ENCODE measurements around the gene DHX34.

DHX34 gene

GRCh38 chr19:47430041-47430802, 81.1 kb downstream of the DHX34 start:
- H3K4me3 ChIP-seq (ENCODE audit: low read depth, low read length, poor library complexity, severe bottlenecking): no peak overlapping the region
- no peak overlapping the region for H3K9ac ChIP-seq (ENCODE audit: low read length)

GRCh38 chr19:47432091-47432490, 83.0 kb downstream of the DHX34 start:
- Histone ChIP-seq H2AFZ (ENCODE audit: low read length) (no peak overlapping the region), H3K36me3 (ENCODE audit: insufficient read depth, low read length) (no peaks in the 10 kb centered on the region), H3K4me3 (ENCODE audit: low read depth, low read length, poor library complexity, severe bottlenecking) (no peak overlapping the region), H4K20me1 (ENCODE audit: insufficient read depth, low read length) (no peaks in the 10 kb centered on the region), H3K27ac (ENCODE audit: low read depth, low read length, poor library complexity, severe bottlenecking) (no peak overlapping the region), H3K9me2 (ENCODE audit: low read depth, low read length) (no peaks in the 10 kb centered on the region), H3K27me3 (ENCODE audit: insufficient read depth, low read length) (no peaks in the 10 kb centered on the region; the same call in 1 of the 2 replicates), H3K9ac (ENCODE audit: low read length) (no peak overlapping the region), H3K4me1 (ENCODE audit: insufficient read depth, low read length, severe bottlenecking) (peaks cover 25% of the 10 kb centered on the region), H3K9me3 (ENCODE audit: low read length) (0 out of 2 replicates have a peak, but pooled peaks cover 4% of the 10 kb centered on the region), H3F3A (ENCODE audit: insufficient read depth, low read length) (peaks cover 6% of the 10 kb centered on the region), H3K79me2 (ENCODE audit: insufficient read depth, low read length) (no peaks in the 10 kb centered on the region), H3K4me2 (ENCODE audit: low read length) (no peak overlapping the region)
- TF ChIP-seq EZH2 (IDR thresholded peaks at IDR 0.05; ENCODE audit: borderline replicate concordance, low read length) (no peak), CTCF (IDR thresholded peaks at IDR 0.05; ENCODE audit: low read length) (no peak)

More at GRCh38 chr19:47430041-47430802, 81.1 kb downstream of the DHX34 start:
- Histone ChIP-seq H3K9me2 (ENCODE audit: low read depth, low read length) (no peaks in the 10 kb centered on the region), H3K9me3 (ENCODE audit: low read length) (0 out of 2 replicates have a peak, but pooled peaks cover 4% of the 10 kb centered on the region), H3K27me3 (ENCODE audit: insufficient read depth, low read length) (peaks cover 5% of the 10 kb centered on the region; the same call in 1 of the 2 replicates), H3F3A (ENCODE audit: insufficient read depth, low read length) (peaks cover 6% of the 10 kb centered on the region), H3K4me2 (ENCODE audit: low read length) (no peak overlapping the region), H3K79me2 (ENCODE audit: insufficient read depth, low read length) (no peaks in the 10 kb centered on the region), H3K36me3 (ENCODE audit: insufficient read depth, low read length) (no peaks in the 10 kb centered on the region), H3K27ac (ENCODE audit: low read depth, low read length, poor library complexity, severe bottlenecking) (no peak overlapping the region), H2AFZ (ENCODE audit: low read length) (no peak overlapping the region), H3K4me1 (ENCODE audit: insufficient read depth, low read length, severe bottlenecking) (peaks cover 25% of the 10 kb centered on the region), H4K20me1 (ENCODE audit: insufficient read depth, low read length) (no peaks in the 10 kb centered on the region)
- TF ChIP-seq CTCF (IDR thresholded peaks at IDR 0.05; ENCODE audit: low read length) (no peak), EZH2 (IDR thresholded peaks at IDR 0.05; ENCODE audit: borderline replicate concordance, low read length) (no peak)

Measured in OCI-LY1 (cell line).